HG02588 (cell line): Measurements from ENCODE around the gene MAML2.
A peak's percentile ranks its signal among the peaks of the same experiment; 100 is the strongest.

Experiments
- ATAC-seq: cut with Tn5 transposase; IDR thresholded peaks from one replicate; pipeline ENCODE4 v1.9.1; 2021; ENCODE audit warnings: mild to moderate bottlenecking, moderate library complexity; ENCODE audit not compliant: unreplicated experiment

MAML2 gene

GRCh38 chr11:96339706-96340554 is 3.1 kb downstream of the MAML2 start:
- ATAC-seq, result no peak

GRCh38 chr11:96338910-96339705 is 3.9 kb downstream of the MAML2 start:
- peak; percentile 44 for ATAC-seq

DNA sequence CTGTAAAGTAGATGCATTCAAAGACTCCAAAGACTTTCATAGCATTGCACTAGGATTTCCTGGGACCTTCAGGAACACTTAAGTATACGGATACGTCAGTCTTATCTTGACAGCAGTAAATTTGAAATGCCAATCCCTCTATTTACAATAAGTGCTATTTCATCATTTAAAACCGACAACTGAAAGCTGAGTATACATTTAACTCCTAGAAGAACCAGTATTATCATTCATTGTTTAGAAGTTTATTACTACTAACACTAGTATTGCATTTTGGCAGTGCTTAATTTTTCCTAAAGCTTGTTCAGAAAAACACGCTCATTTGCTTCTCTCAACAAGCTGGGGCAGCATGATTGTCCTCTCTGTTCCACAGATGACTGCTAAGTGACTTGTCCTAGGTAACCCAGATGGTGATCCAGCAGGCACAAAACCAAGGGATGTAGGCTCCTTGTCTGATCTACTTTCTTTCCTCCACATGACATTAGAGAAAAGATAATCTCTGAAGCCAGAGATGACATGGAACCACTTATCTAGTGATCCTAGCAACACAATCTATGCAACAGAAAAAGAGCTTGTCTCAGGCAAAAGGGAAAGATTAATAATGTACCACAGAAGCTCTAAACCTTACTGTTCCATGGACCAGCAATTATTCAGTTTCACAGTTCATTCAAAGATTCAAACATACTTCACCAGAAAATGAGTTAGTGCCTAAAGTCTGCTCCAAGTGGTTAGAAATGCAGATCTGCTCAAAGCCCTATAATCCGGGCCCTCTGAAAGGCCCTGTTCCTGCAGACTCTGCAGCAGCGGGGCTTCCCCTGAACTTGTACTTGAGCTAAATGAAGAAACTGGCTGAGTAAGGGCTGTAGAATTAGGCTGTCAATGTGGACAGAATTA is 5.2 kb downstream of the MAML2 start:
- ATAC-seq, result peak; percentile 32

DNA sequence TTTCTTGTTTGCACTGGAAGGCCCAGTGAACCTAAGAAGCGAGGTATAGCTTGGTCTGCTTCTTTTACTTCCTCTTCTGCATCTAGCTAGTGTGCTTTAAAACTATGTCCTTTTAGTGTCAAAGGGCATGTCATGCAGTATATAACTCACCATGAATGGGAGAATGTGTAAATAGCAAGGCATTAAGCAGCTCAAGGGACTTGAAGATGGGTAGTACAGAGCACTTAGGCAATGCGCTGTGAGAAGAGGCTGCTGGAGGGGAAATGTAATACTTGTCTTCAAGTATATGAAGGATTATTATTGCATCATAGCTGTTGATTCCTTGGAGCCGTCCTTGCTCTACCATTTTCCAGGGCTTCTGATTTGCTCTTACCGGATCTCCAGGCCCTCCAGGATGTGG is 7.6 kb downstream of the MAML2 start:
- no peak for ATAC-seq

- no peak for ATAC-seq
These were observed 8.8 kb downstream of the MAML2 start for GRCh38 chr11:96334219-96334618.

DNA sequence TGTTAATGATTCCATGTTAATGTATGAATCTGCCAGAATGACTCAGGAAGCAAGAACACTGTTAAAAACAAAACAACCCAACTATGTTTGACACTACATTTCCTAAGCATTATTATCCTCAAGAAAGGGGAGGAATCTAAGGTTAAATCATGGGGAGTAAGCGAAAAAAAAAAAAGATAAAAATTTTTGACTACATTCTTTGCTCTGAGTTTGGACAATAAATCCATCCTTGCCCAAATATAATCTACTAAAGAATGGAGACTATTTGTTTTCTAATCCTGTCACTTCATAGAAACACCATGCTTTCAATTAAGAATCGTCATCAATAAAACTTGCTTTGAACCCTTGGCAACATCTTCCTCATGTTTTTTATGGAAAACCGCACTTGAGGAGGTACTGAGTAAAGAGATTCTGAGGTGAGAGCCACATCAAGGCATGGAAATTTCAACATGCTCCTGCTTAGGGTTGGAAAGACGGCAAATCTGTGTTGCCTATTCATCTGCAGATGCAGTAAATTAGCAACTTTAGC is 9.7 kb downstream of the MAML2 start:
- no peak for ATAC-seq

GRCh38 chr11:96332126-96332771 is 10.7 kb downstream of the MAML2 start:
- ATAC-seq, result no peak

DNA sequence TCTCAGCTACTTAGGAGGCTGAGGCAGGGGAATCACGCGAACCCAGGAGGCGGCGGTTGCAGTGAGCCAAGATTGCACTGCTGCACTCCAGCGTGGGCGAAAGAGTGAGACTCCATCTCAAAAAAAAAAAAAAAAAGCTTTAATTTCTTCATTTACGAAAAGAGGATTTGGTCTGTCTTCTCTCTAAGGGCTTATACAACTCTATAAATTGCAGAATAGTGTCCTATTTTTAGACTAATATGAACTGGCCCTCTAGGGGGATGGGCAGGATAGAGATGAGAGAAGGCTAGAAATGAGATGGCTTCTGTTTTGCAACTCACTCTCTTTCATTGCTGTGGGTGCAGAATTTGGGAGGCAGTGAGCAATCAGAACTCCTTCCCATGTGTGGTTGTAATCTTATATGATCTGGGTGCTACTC is 11.3 kb downstream of the MAML2 start:
- ATAC-seq, result no peak

- no peak for ATAC-seq
These were observed 12.5 kb downstream of the MAML2 start for GRCh38 chr11:96330511-96330859.

- ATAC-seq, result no peak
These were observed 13.0 kb downstream of the MAML2 start for GRCh38 chr11:96329855-96330510.

GRCh38 chr11:96329419-96329818 is 13.6 kb downstream of the MAML2 start:
- no peak for ATAC-seq

GRCh38 chr11:96328395-96329010 is 14.5 kb downstream of the MAML2 start:
- ATAC-seq, result no peak

DNA sequence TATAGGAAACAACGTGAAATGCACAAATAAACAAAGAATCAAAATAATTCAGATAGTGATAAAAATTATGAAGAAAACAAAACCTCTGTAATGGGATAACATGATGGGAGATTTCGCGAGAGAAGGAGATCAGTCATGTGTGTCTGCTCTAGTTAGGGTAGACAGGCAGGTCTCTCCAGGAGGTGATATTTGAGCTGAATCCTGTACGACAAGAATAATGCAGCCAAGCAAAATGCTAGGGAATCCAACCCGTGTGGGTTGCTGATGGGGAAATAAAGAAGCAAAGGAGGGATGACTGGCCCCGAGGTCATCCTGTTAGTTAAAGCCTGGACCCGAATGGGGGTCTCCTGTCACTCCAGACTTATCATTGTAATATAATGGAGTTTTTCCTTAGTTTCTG is 16.0 kb downstream of the MAML2 start:
- no peak for ATAC-seq

GRCh38 chr11:96324912-96325311 is 18.1 kb downstream of the MAML2 start:
- no peak for ATAC-seq

- no peak for ATAC-seq
These were observed 19.4 kb downstream of the MAML2 start for GRCh38 chr11:96323642-96323985.

GRCh38 chr11:96322775-96323641 is 20.0 kb downstream of the MAML2 start:
- no peak for ATAC-seq

GRCh38 chr11:96321091-96321490 is 21.9 kb downstream of the MAML2 start:
- no peak for ATAC-seq

- no peak for ATAC-seq
These were observed 22.9 kb downstream of the MAML2 start for GRCh38 chr11:96319898-96320656.
